Keratinocyte (primary cell): ENCODE measurements around the gene STK35. TPM values are rescaled to one million over a fixed set of nuclear protein-coding genes. Genes with fewer than 3 reads are reported as not detected.

Experiments
- DNase-seq: peaks from one replicate; pipeline ENCODE4 v3.0.0-alpha.2; 2011; ENCODE audit warnings: low read depth, missing footprints, low spot score
- FAIRE-seq: peaks from 2 replicates; lab custom pipeline; 2011; peaks lifted over from hg19 to GRCh38; lab: Jason Lieb, UNC
- H2AFZ ChIP-seq: 2 replicates; pipeline ENCODE4 v1.6.0; 2012; ENCODE audit warnings: low read length, control low read depth, inconsistent platforms; ENCODE audit not compliant: control insufficient read depth
- H3K27ac ChIP-seq: 2 replicates; pipeline ENCODE4 v1.5.1; 2011; ENCODE audit warnings: low read length; ENCODE audit not compliant: control insufficient read depth, insufficient read depth
- H3K27me3 ChIP-seq: 3 replicates; pipeline ENCODE4 v1.6.0; 2011; ENCODE audit warnings: low read length; ENCODE audit not compliant: control insufficient read depth, insufficient read depth; ENCODE audit errors: extremely low read depth
- H3K36me3 ChIP-seq, 2 experiments: 2 replicates in 1 of 2; 3 replicates in 1 of 2; pipeline ENCODE4 v1.5.1; 2011; ENCODE audit warnings: low read length in 2 of 2, mild to moderate bottlenecking in 1 of 2; ENCODE audit not compliant: control insufficient read depth in 2 of 2, insufficient read depth in 2 of 2; ENCODE audit errors: extremely low read depth in 1 of 2
- H3K4me1 ChIP-seq: 3 replicates; pipeline ENCODE4 v1.5.1; 2011; ENCODE audit warnings: low read length; ENCODE audit not compliant: control insufficient read depth, insufficient read depth; ENCODE audit errors: extremely low read depth
- H3K4me2 ChIP-seq: 3 replicates; pipeline ENCODE4 v1.6.0; 2011; ENCODE audit warnings: low read depth, low read length; ENCODE audit not compliant: control insufficient read depth, insufficient read depth; ENCODE audit errors: extremely low read depth
- H3K4me3 ChIP-seq, 3 experiments: fragments of 200-600 bp in 1 of 3; sonication (generic) in 1 of 3; 2 replicates in 2 of 3; 3 replicates in 1 of 3; pipeline ENCODE4 v1.5.1; 2011 to 2016; ENCODE audit warnings: low read length in 3 of 3, mild to moderate bottlenecking in 3 of 3, control low read depth in 2 of 3, inconsistent platforms in 1 of 3, low read depth in 1 of 3, mixed read lengths in 1 of 3, mixed run types in 1 of 3, moderate library complexity in 1 of 3; ENCODE audit not compliant: control insufficient read depth in 2 of 3, insufficient read depth in 2 of 3; ENCODE audit errors: extremely low read depth in 1 of 3
- H3K79me2 ChIP-seq: 2 replicates; pipeline ENCODE4 v1.6.0; 2012; ENCODE audit warnings: low read length; ENCODE audit not compliant: control insufficient read depth, insufficient read depth
- H3K9ac ChIP-seq: 3 replicates; pipeline ENCODE4 v1.6.0; 2011; ENCODE audit warnings: low read length; ENCODE audit not compliant: control insufficient read depth, insufficient read depth; ENCODE audit errors: extremely low read depth
- H3K9me1 ChIP-seq: 3 replicates; pipeline ENCODE4 v1.6.0; 2011; ENCODE audit warnings: low read length; ENCODE audit not compliant: control insufficient read depth, insufficient read depth; ENCODE audit errors: extremely low read depth
- H3K9me3 ChIP-seq: 2 replicates; pipeline ENCODE4 v1.5.1; 2012; ENCODE audit warnings: low read depth, low read length; ENCODE audit not compliant: control insufficient read depth
- H4K20me1 ChIP-seq: 3 replicates; pipeline ENCODE4 v1.6.0; 2011; ENCODE audit warnings: low read length; ENCODE audit not compliant: control insufficient read depth, insufficient read depth; ENCODE audit errors: extremely low read depth
- EZH2 ChIP-seq: IDR thresholded peaks from one replicate; pipeline ENCODE4 v1.6.1; 2012; ENCODE audit warnings: inconsistent platforms, mild to moderate bottlenecking, low read length, moderate library complexity
- dilution Hi-C: fragments of 300-500 bp; cut with MboI; formaldehyde crosslinking; loops from one replicate; pipeline ENCODE4 v1.7.0; 2020; ENCODE audit warnings: low sequenced_read_pairs; ENCODE audit not compliant: extremely low pct_ligation_motif_present
- polyA plus RNA-seq, 5 experiments: library from polyadenylated mRNA; depleted of rRNA in 3 of 5; stranded (reverse) in 3 of 5; stranded (forward) in 1 of 5; unstranded in 1 of 5; fragments of >200 nt; gene quantifications; 1 replicate in 1 of 5; 2 replicates in 3 of 5; 3 replicates in 1 of 5; pipeline versions ENCODE4 v1.2.1 to v1.2.3, GENCODE V29; 2011 to 2012; ENCODE audit warnings: missing spikeins in 2 of 5, low read depth in 1 of 5, low replicate concordance in 1 of 5
- small RNA-seq, 3 experiments: library from RNA; depleted of rRNA; stranded (forward); fragments of <200 nt; gene quantifications; one replicate each; pipeline ENCODE3, GENCODE V24; 2012; ENCODE audit warnings: low read depth in 3 of 3, low replicate concordance in 1 of 3; ENCODE audit not compliant: insufficient read length in 3 of 3
- TF ChIP-seq, protein P1 (sequence below), 3 experiments: IDR thresholded peaks in 1 of 3; conservative IDR thresholded peaks in 1 of 3; optimal IDR thresholded peaks in 1 of 3; 2 replicates in 2 of 3; 3 replicates in 1 of 3; pipeline versions ENCODE3 to v1.5.1; 2011; ENCODE audit warnings: low read length in 3 of 3, mild to moderate bottlenecking in 3 of 3, moderate library complexity in 2 of 3, control low read depth in 1 of 3, inconsistent platforms in 1 of 3; ENCODE audit not compliant: insufficient read depth in 2 of 3; ENCODE audit errors: extremely low read depth in 1 of 3

STK35 gene
- polyA plus RNA-seq, 1 donor (not counting 4 experiments of a cell fraction or from before 2014, with no cell fraction given) = 6.5 TPM

DNA sequence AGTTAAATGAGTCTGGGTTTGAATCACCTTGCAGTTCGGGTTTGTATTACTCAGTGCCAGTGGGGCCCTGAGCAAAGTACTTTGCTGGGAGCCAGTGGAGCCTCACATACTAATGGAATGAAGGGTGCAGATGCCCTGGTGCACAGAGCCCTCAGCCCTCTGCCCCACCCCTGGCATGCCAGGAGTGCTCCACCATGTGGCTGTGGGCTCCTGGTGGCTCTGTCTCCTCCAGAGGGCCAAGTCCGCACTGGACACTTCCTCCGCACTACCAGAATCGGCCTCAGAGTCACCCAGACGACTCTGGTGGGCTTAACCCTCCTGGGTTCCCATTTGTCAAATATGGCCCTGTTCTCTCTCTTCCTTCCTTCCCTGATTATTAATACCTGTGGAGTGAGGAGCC is 94.0 kb downstream of the STK35 start:
- no peak overlapping the region for H3K27ac ChIP-seq
- dilution Hi-C loops = no loop called here
- no peaks in the 10 kb centered on the region for H3K36me3 ChIP-seq
- H2AFZ ChIP-seq = no peak overlapping the region
- no peaks in the 10 kb centered on the region for H4K20me1 ChIP-seq
- FAIRE-seq = no peak
- H3K4me1 ChIP-seq = no peaks in the 10 kb centered on the region
- no peaks in the 10 kb centered on the region for H3K79me2 ChIP-seq
- no peaks in the 10 kb centered on the region for H3K9me3 ChIP-seq
- no peak for DNase-seq
- no peak for TF ChIP-seq EZH2
- TF ChIP-seq, protein P1, sequence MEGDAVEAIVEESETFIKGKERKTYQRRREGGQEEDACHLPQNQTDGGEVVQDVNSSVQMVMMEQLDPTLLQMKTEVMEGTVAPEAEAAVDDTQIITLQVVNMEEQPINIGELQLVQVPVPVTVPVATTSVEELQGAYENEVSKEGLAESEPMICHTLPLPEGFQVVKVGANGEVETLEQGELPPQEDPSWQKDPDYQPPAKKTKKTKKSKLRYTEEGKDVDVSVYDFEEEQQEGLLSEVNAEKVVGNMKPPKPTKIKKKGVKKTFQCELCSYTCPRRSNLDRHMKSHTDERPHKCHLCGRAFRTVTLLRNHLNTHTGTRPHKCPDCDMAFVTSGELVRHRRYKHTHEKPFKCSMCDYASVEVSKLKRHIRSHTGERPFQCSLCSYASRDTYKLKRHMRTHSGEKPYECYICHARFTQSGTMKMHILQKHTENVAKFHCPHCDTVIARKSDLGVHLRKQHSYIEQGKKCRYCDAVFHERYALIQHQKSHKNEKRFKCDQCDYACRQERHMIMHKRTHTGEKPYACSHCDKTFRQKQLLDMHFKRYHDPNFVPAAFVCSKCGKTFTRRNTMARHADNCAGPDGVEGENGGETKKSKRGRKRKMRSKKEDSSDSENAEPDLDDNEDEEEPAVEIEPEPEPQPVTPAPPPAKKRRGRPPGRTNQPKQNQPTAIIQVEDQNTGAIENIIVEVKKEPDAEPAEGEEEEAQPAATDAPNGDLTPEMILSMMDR (optimal IDR thresholded peaks at IDR 0.05 in 1 of 3, IDR thresholded peaks at IDR 0.05 in 1 of 3, conservative IDR thresholded peaks at IDR 0.05 in 1 of 3; ENCODE audit: extremely low read depth in 1 of 3, insufficient read depth in 2 of 3, low read length in 3 of 3) = peak in 1 of 3 experiments; percentile 6
- no peak overlapping the region for H3K4me3 ChIP-seq
- no peaks in the 10 kb centered on the region for H3K9me1 ChIP-seq
- no peaks in the 10 kb centered on the region for H3K27me3 ChIP-seq
- H3K4me2 ChIP-seq = no peak overlapping the region
- H3K9ac ChIP-seq = no peak overlapping the region

DNA sequence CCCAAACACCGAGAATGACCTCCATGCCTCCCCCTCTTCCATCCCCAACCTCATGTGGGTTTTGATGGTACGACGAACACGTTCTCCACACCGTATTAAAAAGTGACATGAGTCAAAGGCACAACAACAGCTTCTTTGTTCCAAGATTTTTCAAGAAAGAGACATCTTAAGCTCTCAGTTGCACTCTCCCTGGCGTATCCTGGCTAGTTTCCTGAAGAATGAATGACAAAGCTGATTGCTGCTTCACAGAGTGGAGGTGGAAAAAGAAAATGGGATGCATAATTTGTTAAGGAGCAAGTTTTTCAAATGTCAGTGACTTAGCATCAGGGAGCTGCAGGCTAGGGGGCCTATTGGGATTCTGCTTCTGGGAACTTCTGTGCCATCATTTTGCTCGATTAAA is 95.5 kb downstream of the STK35 start:
- dilution Hi-C loops = no loop called here
- Histone ChIP-seq H3K79me2 (no peaks in the 10 kb centered on the region), H3K4me3 (no peak overlapping the region), H3K4me1 (no peaks in the 10 kb centered on the region), H3K36me3 (no peaks in the 10 kb centered on the region), H3K9me1 (no peaks in the 10 kb centered on the region), H3K27ac (no peak overlapping the region), H4K20me1 (no peaks in the 10 kb centered on the region), H3K4me2 (no peak overlapping the region), H3K27me3 (no peaks in the 10 kb centered on the region), H3K9me3 (no peaks in the 10 kb centered on the region), H3K9ac (no peak overlapping the region), H2AFZ (no peak overlapping the region)
- FAIRE-seq = no peak
- TF ChIP-seq, protein P1 (optimal IDR thresholded peaks at IDR 0.05 in 1 of 3, IDR thresholded peaks at IDR 0.05 in 1 of 3, conservative IDR thresholded peaks at IDR 0.05 in 1 of 3; ENCODE audit: extremely low read depth in 1 of 3, insufficient read depth in 2 of 3, low read length in 3 of 3) = no peak
- no peak for TF ChIP-seq EZH2
- DNase-seq = no peak

Small RNA genes within 50 kb of the gene (small RNA-seq; reads per million reads assigned to genes)
- gene RPL7P2 = 0 reads per million in 3 experiments

Other genes with a start within 250 kb of the STK35 start
- gene SIRPA, start 206.4 kb upstream of the STK35 start, polyA plus RNA-seq = 19.9 to 50.7 TPM (median 23.7 TPM) in 3 replicates
- 0.03 TPM in 1 of 3 replicates, not detected in the others for gene PDYN, start 107.8 kb upstream of the STK35 start, polyA plus RNA-seq
- gene TGM3, start 194.2 kb downstream of the STK35 start, polyA plus RNA-seq = 0.08 TPM in 3 replicates